ENCODE measurements around the gene OSBPL6.

OSBPL6 gene

GRCh38 chr2:178205853-178206521 is 11.7 kb downstream of the OSBPL6 start:
- Histone ChIP-seq H4K20me1 (ENCODE audit: insufficient read depth) (no peaks in the 10 kb centered on the region), H3K27me3 (ENCODE audit: insufficient read depth, low read depth) (no peaks in the 10 kb centered on the region), H3K4me2 (peak overlapping the region; percentile 73), H3K9ac (no peak overlapping the region), H3K4me1 (ENCODE audit: low read depth, poor library complexity, severe bottlenecking) (peaks cover 59% of the 10 kb centered on the region), H3K36me3 (ENCODE audit: insufficient read depth) (no peaks in the 10 kb centered on the region), H3K79me2 (ENCODE audit: insufficient read depth, low read depth) (no peaks in the 10 kb centered on the region), H3K27ac (peak overlapping the region; percentile 34; the same call in 1 of the 2 replicates), H3K4me3 (IDR thresholded peaks at IDR 0.05; ENCODE audit: insufficient read depth, low read depth, low read length) (no peak overlapping the region), H2AFZ (ENCODE audit: low read depth) (peak overlapping the region; percentile 16; the same call in 1 of the 2 replicates)
- no peak for TF ChIP-seq CTCF (conservative IDR thresholded peaks at IDR 0.05; ENCODE audit: low read depth, low read length)

- no peaks in the 10 kb centered on the region for H3K79me2 ChIP-seq (ENCODE audit: insufficient read depth, low read depth)
- no peak overlapping the region for H3K4me3 ChIP-seq (IDR thresholded peaks at IDR 0.05; ENCODE audit: insufficient read depth, low read depth, low read length)
- no peaks in the 10 kb centered on the region for H4K20me1 ChIP-seq (ENCODE audit: insufficient read depth)
- H3K9ac ChIP-seq: no peak overlapping the region
- TF ChIP-seq CTCF (conservative IDR thresholded peaks at IDR 0.05; ENCODE audit: low read depth, low read length): no peak
- H3K27me3 ChIP-seq (ENCODE audit: insufficient read depth, low read depth): no peaks in the 10 kb centered on the region
- H3K4me2 ChIP-seq: no peak overlapping the region
- no peak overlapping the region for H2AFZ ChIP-seq (ENCODE audit: low read depth)
- H3K27ac ChIP-seq: no peak overlapping the region
- no peaks in the 10 kb centered on the region for H3K36me3 ChIP-seq (ENCODE audit: insufficient read depth)
- H3K4me1 ChIP-seq (ENCODE audit: low read depth, poor library complexity, severe bottlenecking): peaks cover 43% of the 10 kb centered on the region
Measured at GRCh38 chr2:178208336-178208735, 14.0 kb downstream of the OSBPL6 start.

DNA sequence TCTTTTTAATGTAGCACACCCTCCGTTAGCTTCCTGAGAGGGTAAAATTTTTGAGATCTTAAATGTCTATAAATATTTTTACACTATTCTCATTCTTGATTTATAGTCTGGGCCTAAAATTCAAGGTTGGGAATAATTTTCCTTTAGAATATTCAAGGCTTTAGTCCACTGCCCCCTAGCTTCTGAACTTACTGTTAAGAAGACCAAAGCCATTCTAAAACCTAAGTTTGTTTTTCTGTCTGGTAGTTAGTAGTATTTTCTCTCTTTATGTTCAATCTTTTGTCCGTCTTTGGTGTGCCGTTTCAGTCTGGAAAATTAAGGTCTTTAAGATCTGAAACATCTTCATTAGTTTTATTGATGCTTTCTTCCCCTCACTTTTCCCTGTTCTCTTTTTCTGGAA is 14.5 kb downstream of the OSBPL6 start:
- no peaks in the 10 kb centered on the region for H3K27me3 ChIP-seq (ENCODE audit: insufficient read depth, low read depth)
- H3K4me2 ChIP-seq: no peak overlapping the region
- TF ChIP-seq CTCF (conservative IDR thresholded peaks at IDR 0.05; ENCODE audit: low read depth, low read length): 0 out of 2 replicates have a peak, but pooled peaks have one; percentile 19
- no peaks in the 10 kb centered on the region for H3K79me2 ChIP-seq (ENCODE audit: insufficient read depth, low read depth)
- no peak overlapping the region for H3K27ac ChIP-seq
- H2AFZ ChIP-seq (ENCODE audit: low read depth): no peak overlapping the region
- peaks cover 39% of the 10 kb centered on the region for H3K4me1 ChIP-seq (ENCODE audit: low read depth, poor library complexity, severe bottlenecking)
- no peaks in the 10 kb centered on the region for H4K20me1 ChIP-seq (ENCODE audit: insufficient read depth)
- H3K4me3 ChIP-seq (IDR thresholded peaks at IDR 0.05; ENCODE audit: insufficient read depth, low read depth, low read length): no peak overlapping the region
- no peaks in the 10 kb centered on the region for H3K36me3 ChIP-seq (ENCODE audit: insufficient read depth)
- no peak overlapping the region for H3K9ac ChIP-seq

- no peak overlapping the region for H3K27ac ChIP-seq
- H3K4me1 ChIP-seq (ENCODE audit: low read depth, poor library complexity, severe bottlenecking): peaks cover 14% of the 10 kb centered on the region
- H4K20me1 ChIP-seq (ENCODE audit: insufficient read depth): no peaks in the 10 kb centered on the region
- no peak overlapping the region for H2AFZ ChIP-seq (ENCODE audit: low read depth)
- H3K36me3 ChIP-seq (ENCODE audit: insufficient read depth): no peaks in the 10 kb centered on the region
- no peak overlapping the region for H3K4me2 ChIP-seq
- H3K4me3 ChIP-seq (IDR thresholded peaks at IDR 0.05; ENCODE audit: insufficient read depth, low read depth, low read length): no peak overlapping the region
- no peak for TF ChIP-seq CTCF (conservative IDR thresholded peaks at IDR 0.05; ENCODE audit: low read depth, low read length)
- no peaks in the 10 kb centered on the region for H3K79me2 ChIP-seq (ENCODE audit: insufficient read depth, low read depth)
- no peaks in the 10 kb centered on the region for H3K27me3 ChIP-seq (ENCODE audit: insufficient read depth, low read depth)
- H3K9ac ChIP-seq: no peak overlapping the region
Measured at GRCh38 chr2:178211460-178211859, 17.1 kb downstream of the OSBPL6 start.

Data from KMS-11 (cell line).